HG02973 (cell line): ENCODE data around the gene JMJD1C.

Experiments used
- ATAC-seq: cut with Tn5 transposase; IDR thresholded peaks from one replicate; pipeline ENCODE4 v1.9.1; 2021; ENCODE audit warnings: moderate library complexity; ENCODE audit not compliant: unreplicated experiment

The JMJD1C gene

DNA sequence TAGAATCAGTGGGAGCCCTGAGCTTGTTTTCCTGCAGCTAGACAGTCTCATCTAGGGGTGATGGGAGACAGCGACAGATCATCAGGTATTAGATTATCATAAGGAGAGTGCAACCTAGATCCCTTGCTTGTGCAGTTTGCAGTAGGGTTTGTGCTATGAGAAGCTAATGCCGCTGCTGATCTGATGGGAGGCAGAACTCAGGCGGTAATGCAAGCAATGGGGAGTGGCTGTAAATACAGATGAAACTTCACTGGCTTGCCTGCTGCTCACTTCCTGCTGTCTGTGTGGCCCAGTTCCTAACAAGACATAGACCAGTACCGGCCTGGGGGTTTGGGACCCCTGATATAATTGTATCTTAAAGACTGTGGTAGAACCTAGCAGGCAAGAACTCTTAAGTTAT lies 315.0 kb downstream of the JMJD1C start:
- ATAC-seq = no peak

GRCh38 chr10:63146503-63146902 lies 319.3 kb downstream of the JMJD1C start:
- ATAC-seq = no peak

- ATAC-seq = no peak
Observed at GRCh38 chr10:63145782-63146181, 320.0 kb downstream of the JMJD1C start.

GRCh38 chr10:63143987-63144386 lies 321.8 kb downstream of the JMJD1C start:
- ATAC-seq = no peak

- no peak for ATAC-seq
Observed at GRCh38 chr10:63142136-63142535, 323.6 kb downstream of the JMJD1C start.

GRCh38 chr10:63140077-63140476 lies 325.7 kb downstream of the JMJD1C start:
- no peak for ATAC-seq

- no peak for ATAC-seq
Observed at GRCh38 chr10:63137306-63137705, 328.5 kb downstream of the JMJD1C start.

GRCh38 chr10:63133821-63134557 lies 331.8 kb downstream of the JMJD1C start:
- ATAC-seq = no peak

GRCh38 chr10:63133056-63133820 lies 332.5 kb downstream of the JMJD1C start, which contains the start of gene NRBF2:
Gene NRBF2, plus strand, starts transcription at chr10:63133328. Its CDS starts 143 bp downstream, at chr10:63133471.
- peak; percentile 96 for ATAC-seq

- ATAC-seq = no peak
Observed at GRCh38 chr10:63132651-63133055, 333.1 kb downstream of the JMJD1C start.

DNA sequence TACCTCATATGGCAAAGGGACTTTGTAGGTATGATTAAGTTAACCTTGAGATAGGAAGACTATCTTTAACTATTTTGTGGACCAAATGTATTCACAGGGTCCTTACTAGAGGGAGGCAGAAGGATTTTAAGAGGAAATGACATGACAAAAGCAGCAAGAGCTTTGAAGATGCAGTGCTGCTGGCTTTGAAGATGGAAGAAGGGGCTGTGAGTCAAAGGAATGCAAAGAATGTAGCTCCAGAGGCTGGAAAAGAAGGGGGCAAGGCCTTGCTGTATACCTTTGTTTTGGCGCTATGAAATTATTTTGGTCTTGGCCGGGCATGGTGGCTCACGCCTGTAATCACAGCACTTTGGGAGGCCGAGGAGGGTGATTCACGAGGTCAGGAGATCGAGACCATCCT lies 335.9 kb downstream of the JMJD1C start:
- no peak for ATAC-seq

GRCh38 chr10:63128443-63128842 lies 337.3 kb downstream of the JMJD1C start:
- no peak for ATAC-seq

DNA sequence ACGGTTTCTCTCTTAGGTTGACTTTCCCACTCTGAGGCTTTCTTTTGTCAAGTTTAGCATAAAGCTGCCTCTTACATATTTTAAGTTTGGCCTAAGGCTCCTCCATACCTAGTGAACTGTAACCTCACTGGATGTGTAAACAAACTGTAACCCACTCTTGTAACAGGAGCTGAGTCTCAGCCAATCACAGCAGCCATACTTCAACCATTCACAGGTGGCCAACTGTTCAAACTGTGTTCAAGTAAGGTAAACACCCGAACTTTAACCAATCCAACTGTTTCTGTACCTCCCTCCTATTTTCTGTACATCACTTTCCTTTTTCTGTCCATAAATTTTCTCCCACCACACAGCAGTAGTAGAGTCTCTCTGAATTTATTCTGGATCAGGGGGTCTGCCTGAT lies 340.3 kb downstream of the JMJD1C start:
- no peak for ATAC-seq

GRCh38 chr10:63123727-63124362 lies 341.9 kb downstream of the JMJD1C start:
- ATAC-seq = no peak

- no peak for ATAC-seq
Observed at GRCh38 chr10:63120554-63120953, 345.2 kb downstream of the JMJD1C start.

- no peak for ATAC-seq
Observed at GRCh38 chr10:63119041-63119440, 346.7 kb downstream of the JMJD1C start.
